GM06990 (cell line): ENCODE measurements around the gene USP20.

ENCODE experiments used
- DNase-seq: peaks from one replicate; pipeline ENCODE4 v3.0.0-alpha.2; 2011; ENCODE audit not compliant: insufficient read length; ENCODE audit errors: extremely low read depth
- H3K27me3 ChIP-seq: replicated peaks from 2 replicates; pipeline ENCODE4 v1.6.0; 2011; ENCODE audit warnings: low read length; ENCODE audit not compliant: control insufficient read depth, insufficient read depth
- H3K36me3 ChIP-seq: 2 replicates; pipeline ENCODE4 v1.5.1; 2011; ENCODE audit warnings: low read length; ENCODE audit not compliant: control insufficient read depth, insufficient read depth
- H3K4me3 ChIP-seq: replicated peaks from 2 replicates; pipeline ENCODE4 v1.5.1; 2011; ENCODE audit warnings: low read depth, mild to moderate bottlenecking, control low read depth, low read length
- CTCF ChIP-seq: IDR thresholded peaks from 2 replicates; pipeline ENCODE4 v1.5.1; 2011; ENCODE audit warnings: low read length, control low read depth, mild to moderate bottlenecking, inconsistent platforms; ENCODE audit not compliant: insufficient read depth, poor library complexity, severe bottlenecking

The USP20 gene

GRCh38 chr9:129902740-129903134 lies 67.5 kb downstream of the USP20 start:
- H3K27me3 ChIP-seq, result no peaks in the 10 kb centered on the region
- TF ChIP-seq CTCF, result no peak
- H3K36me3 ChIP-seq, result peaks cover 30% of the 10 kb centered on the region
- no peak overlapping the region for H3K4me3 ChIP-seq
- DNase-seq, result no peak

GRCh38 chr9:129904734-129905133 lies 69.5 kb downstream of the USP20 start:
- Histone ChIP-seq H3K27me3 (no peaks in the 10 kb centered on the region), H3K4me3 (no peak overlapping the region), H3K36me3 (peaks cover 30% of the 10 kb centered on the region)
- DNase-seq, result no peak
- TF ChIP-seq CTCF, result no peak

DNA sequence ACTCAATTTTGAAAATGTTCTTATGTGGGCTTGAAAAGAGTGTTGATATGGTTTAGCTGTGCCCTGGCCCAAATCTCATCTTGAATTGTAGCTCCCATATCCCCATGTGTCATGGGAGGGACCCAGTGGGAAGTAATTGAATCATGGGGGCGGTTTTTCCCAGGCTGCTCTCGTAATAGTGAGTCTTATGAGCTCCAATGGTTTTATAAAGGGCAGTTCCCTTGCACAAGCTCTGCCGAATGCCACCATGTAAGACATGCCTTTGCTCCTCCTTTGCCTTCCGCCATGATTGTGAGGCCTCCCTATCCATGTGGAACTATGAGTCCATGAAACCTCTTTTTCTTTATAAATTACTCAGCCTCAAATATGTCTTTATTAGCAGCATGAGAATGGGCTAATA lies 71.0 kb downstream of the USP20 start:
- H3K4me3 ChIP-seq, result no peak overlapping the region
- H3K36me3 ChIP-seq, result peaks cover 26% of the 10 kb centered on the region

DNA sequence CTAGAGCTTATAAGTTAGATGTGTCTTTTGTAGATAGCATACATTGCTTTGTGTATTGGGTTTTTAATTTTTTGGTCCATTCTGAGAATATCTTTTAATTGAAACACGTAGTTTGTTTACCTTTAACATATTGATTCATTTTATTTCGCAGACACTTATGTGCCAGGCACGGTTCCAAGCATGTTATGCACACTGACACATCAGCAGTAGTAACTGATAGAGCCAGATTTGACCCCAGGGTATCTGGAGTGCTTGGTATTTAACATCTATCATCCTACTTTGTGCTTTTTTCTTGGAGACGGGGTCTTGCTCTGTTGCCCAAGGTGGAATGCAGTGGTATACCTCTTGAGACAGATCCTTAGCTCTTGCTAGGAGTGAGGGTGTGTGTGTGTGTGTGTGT lies 71.9 kb downstream of the USP20 start:
- no peak for TF ChIP-seq CTCF
- H3K36me3 ChIP-seq, result peaks cover 23% of the 10 kb centered on the region
- H3K4me3 ChIP-seq, result no peak overlapping the region
- H3K27me3 ChIP-seq, result no peaks in the 10 kb centered on the region
- DNase-seq, result no peak

More for the DNA sequence above, 71.0 kb downstream of the USP20 start:
- H3K27me3 ChIP-seq, result no peaks in the 10 kb centered on the region
- no peak for TF ChIP-seq CTCF
- no peak for DNase-seq

DNA sequence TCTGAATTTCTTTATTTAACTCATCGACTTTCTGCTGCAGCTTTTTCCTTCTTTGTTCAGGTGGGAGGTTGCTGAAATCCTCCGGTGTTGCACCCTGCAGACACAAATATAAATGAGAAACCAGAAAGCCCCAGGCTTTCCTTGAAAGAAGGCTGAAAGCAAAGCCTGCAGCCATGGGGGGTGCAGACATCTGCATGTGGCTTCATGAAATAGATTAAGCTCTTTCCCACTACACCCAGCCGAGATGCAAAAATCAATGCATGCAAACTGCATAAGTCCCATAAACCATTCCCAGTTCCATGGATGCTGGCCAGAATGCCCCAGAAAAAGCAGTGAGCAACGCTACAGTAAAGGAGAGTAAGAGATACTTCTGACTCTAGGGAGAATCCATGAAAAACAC lies 73.6 kb downstream of the USP20 start:
- no peak for TF ChIP-seq CTCF
- H3K36me3 ChIP-seq, result peaks cover 24% of the 10 kb centered on the region

DNA sequence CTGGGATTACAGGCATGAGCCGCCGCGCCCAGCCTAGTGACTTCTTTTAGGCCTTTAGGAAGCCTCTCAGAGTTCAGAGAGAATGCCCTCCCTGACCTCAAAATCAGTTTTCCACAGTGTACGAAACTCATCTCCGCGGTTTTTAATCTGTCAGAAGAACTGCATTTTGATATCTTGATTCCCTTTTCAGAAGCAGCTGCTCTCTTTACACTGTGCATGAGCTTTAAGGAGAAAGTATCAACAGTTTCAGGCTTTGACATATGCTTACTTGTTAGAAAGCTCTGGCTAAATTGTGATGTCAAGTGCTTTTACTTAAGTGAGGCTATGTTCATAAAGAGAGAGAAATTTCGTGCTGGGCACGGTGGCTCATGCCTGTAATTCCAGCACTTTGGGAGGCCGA lies 74.6 kb downstream of the USP20 start:
- TF ChIP-seq CTCF, result no peak
- H3K27me3 ChIP-seq, result no peaks in the 10 kb centered on the region
- no peak for DNase-seq
- no peak overlapping the region for H3K4me3 ChIP-seq
- H3K36me3 ChIP-seq, result peaks cover 25% of the 10 kb centered on the region

More for the DNA sequence above, 73.6 kb downstream of the USP20 start:
- Histone ChIP-seq H3K27me3 (no peaks in the 10 kb centered on the region), H3K4me3 (no peak overlapping the region)
- no peak for DNase-seq
